ENCODE measurements around the gene MUC5AC. TPM values are rescaled to one million over a fixed set of nuclear protein-coding genes. Genes with fewer than 3 reads are reported as not detected.

MUC5AC gene
- total RNA-seq, 1 experiment from 2014 or later: under 0.01 TPM

DNA sequence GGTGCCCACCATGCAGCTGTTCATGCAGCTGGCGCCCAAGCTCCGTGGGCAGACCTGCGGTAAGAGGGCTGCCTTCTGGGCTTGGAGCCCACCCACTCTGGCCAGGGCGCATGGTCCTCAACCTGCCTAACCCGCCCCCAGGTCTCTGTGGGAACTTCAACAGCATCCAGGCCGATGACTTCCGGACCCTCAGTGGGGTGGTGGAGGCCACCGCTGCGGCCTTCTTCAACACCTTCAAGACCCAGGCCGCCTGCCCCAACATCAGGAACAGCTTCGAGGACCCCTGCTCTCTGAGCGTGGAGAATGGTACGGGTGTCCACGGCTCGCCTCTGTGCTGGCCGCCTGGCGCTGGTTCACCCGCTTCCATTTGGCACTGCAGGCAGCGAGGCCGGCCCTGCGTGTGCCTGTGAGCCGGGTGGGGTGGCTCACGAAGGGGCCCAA is 11.0 kb downstream of the MUC5AC start:
- Mint-ChIP-seq H3K36me3 (peaks cover 3% of the 10 kb centered on the region; the same call in 1 of the 2 replicates), H3K4me1 (no peaks in the 10 kb centered on the region), H3K27me3 (ENCODE audit: low read depth) (no peaks in the 10 kb centered on the region), H3K4me3 (no peak overlapping the region), H3K9me3 (peaks cover 13% of the 10 kb centered on the region), H3K27ac (no peak overlapping the region)
- CTCF ChIA-PET: no interaction called here
- POLR2A ChIA-PET: no interaction called here
- no peak for ATAC-seq
- no peak for DNase-seq (ENCODE audit: low spot score)
- TF ChIP-seq EMX1 (CRISPR knock-in tag; IDR thresholded peaks at IDR 0.05): no peak
- TF ChIP-seq, protein P1, sequence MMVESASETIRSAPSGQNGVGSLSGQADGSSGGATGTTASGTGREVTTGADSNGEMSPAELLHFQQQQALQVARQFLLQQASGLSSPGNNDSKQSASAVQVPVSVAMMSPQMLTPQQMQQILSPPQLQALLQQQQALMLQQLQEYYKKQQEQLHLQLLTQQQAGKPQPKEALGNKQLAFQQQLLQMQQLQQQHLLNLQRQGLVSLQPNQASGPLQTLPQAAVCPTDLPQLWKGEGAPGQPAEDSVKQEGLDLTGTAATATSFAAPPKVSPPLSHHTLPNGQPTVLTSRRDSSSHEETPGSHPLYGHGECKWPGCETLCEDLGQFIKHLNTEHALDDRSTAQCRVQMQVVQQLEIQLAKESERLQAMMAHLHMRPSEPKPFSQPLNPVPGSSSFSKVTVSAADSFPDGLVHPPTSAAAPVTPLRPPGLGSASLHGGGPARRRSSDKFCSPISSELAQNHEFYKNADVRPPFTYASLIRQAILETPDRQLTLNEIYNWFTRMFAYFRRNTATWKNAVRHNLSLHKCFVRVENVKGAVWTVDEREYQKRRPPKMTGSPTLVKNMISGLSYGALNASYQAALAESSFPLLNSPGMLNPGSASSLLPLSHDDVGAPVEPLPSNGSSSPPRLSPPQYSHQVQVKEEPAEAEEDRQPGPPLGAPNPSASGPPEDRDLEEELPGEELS (CRISPR knock-in tag; IDR thresholded peaks at IDR 0.05): no peak

DNA sequence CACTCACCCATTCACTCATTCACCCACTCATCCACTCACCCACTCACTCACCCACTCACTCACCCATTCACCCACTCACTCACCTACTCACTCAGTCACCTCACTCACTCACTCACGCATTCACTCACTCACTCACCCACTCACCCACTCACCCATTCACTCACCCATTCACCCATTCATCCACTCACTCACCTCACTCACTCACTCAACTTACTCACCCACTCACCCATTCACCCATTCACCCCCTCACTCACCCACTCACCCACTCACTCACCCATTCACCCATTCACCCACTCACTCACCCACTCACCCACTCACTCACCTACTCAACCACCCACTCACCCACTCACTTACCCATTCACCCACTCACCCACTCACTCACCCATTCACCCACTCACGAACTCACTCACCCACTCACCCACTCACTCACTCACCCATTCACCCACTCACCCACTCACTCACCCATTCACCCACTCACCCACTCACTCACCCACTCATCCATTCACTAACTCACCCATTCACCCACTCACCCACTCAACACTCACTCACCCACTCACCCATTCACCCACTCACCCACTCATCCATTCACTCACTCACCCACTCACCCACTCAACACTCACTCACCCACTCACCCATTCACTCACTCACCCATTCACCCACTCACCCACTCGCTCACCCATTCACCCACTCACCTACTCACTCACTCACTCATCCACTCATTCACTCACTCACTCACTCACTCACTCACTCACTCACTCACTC is 13.7 kb downstream of the MUC5AC start:
- Mint-ChIP-seq H3K4me1 (no peaks in the 10 kb centered on the region), H3K36me3 (peaks cover 11% of the 10 kb centered on the region), H3K27ac (no peak overlapping the region), H3K4me3 (no peak overlapping the region), H3K9me3 (peaks cover 22% of the 10 kb centered on the region), H3K27me3 (ENCODE audit: low read depth) (no peaks in the 10 kb centered on the region)
- ChIA-PET POLR2A (no interaction called here), CTCF (no interaction called here)
- no peak for TF ChIP-seq RELA (CRISPR knock-in tag; IDR thresholded peaks at IDR 0.05; ENCODE audit: borderline replicate concordance)
- TF ChIP-seq SMAD3 (CRISPR knock-in tag; IDR thresholded peaks at IDR 0.05; ENCODE audit: borderline replicate concordance): no peak
- no peak for TF ChIP-seq TP53 (CRISPR knock-in tag; IDR thresholded peaks at IDR 0.05)
- TF ChIP-seq, protein P2, sequence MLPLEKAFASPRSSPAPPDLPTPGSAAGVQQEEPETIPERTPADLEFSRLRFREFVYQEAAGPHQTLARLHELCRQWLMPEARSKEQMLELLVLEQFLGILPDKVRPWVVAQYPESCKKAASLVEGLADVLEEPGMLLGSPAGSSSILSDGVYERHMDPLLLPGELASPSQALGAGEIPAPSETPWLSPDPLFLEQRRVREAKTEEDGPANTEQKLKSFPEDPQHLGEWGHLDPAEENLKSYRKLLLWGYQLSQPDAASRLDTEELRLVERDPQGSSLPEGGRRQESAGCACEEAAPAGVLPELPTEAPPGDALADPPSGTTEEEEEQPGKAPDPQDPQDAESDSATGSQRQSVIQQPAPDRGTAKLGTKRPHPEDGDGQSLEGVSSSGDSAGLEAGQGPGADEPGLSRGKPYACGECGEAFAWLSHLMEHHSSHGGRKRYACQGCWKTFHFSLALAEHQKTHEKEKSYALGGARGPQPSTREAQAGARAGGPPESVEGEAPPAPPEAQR (CRISPR knock-in tag; IDR thresholded peaks at IDR 0.05): no peak
- no peak for TF ChIP-seq ZNF396 (CRISPR knock-in tag; IDR thresholded peaks at IDR 0.05; ENCODE audit: borderline replicate concordance)
- no peak for TF ChIP-seq GABPB1 (CRISPR knock-in tag; IDR thresholded peaks at IDR 0.05)
- no peak for TF ChIP-seq GTF2I (CRISPR knock-in tag; conservative IDR thresholded peaks at IDR 0.05)
- no peak for TF ChIP-seq CREM (CRISPR knock-in tag; IDR thresholded peaks at IDR 0.05)
- no peak for TF ChIP-seq ZNF121 (CRISPR knock-in tag; IDR thresholded peaks at IDR 0.05)
- TF ChIP-seq TEAD4 (CRISPR knock-in tag; IDR thresholded peaks at IDR 0.05): no peak
- TF ChIP-seq, protein P3, sequence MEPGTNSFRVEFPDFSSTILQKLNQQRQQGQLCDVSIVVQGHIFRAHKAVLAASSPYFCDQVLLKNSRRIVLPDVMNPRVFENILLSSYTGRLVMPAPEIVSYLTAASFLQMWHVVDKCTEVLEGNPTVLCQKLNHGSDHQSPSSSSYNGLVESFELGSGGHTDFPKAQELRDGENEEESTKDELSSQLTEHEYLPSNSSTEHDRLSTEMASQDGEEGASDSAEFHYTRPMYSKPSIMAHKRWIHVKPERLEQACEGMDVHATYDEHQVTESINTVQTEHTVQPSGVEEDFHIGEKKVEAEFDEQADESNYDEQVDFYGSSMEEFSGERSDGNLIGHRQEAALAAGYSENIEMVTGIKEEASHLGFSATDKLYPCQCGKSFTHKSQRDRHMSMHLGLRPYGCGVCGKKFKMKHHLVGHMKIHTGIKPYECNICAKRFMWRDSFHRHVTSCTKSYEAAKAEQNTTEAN (CRISPR knock-in tag; IDR thresholded peaks at IDR 0.05): no peak
- no peak for TF ChIP-seq GRHL2 (CRISPR knock-in tag; IDR thresholded peaks at IDR 0.05; ENCODE audit: insufficient replicate concordance, severe bottlenecking)
- TF ChIP-seq RORB (CRISPR knock-in tag; IDR thresholded peaks at IDR 0.05): no peak
- ATAC-seq (no peak), DNase-seq (ENCODE audit: low spot score) (no peak)

DNA sequence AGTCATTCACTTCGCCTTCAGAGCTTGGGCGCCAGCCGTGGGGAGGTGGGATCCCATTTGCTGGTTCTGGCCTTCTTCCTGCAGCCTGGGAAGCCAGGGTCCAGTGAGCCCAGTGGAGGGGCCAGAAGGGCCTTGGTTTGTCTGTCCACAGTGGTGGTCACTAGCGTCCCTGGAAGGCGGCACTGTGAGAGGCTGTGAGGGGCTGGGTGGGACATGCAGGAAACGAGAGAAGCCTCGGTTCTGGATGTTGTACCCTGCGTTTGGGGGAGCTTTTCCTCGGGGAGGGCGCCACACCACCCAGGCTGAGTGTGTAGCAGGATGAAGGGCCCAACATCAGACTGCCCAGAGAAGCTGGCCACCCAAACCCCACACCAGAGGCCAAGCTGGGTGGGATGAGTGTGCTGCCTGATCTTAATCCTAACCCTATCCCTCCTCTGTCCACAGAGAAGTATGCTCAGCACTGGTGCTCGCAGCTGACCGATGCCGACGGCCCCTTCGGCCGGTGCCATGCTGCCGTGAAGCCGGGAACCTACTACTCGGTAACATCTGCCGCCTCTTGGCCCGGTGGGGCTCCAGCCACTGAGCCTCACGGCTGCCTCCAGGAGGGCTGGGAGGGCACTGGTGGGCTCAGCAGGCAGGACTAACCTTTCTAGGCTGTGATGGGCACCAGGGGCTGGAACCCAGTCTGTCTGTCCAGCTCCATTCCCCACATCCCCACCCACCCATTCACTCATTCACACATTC is 14.4 kb downstream of the MUC5AC start:
- no peak overlapping the region for H3K4me3 Mint-ChIP-seq
- no peaks in the 10 kb centered on the region for H3K4me1 Mint-ChIP-seq
- DNase-seq (ENCODE audit: low spot score): no peak
- H3K27ac Mint-ChIP-seq: no peak overlapping the region
- H3K27me3 Mint-ChIP-seq (ENCODE audit: low read depth): no peaks in the 10 kb centered on the region
- peaks cover 11% of the 10 kb centered on the region for H3K36me3 Mint-ChIP-seq
- ChIA-PET POLR2A (no interaction called here), CTCF (no interaction called here)
- peaks cover 22% of the 10 kb centered on the region for H3K9me3 Mint-ChIP-seq
- TF ChIP-seq PRRX2 (CRISPR knock-in tag; IDR thresholded peaks at IDR 0.05) (no peak), TEAD1 (CRISPR knock-in tag; IDR thresholded peaks at IDR 0.05) (no peak)
- no peak for ATAC-seq
